HepG2 (cell line): Measurements from ENCODE around the gene ABCC8. TPM values are rescaled to one million over a fixed set of nuclear protein-coding genes. Genes with fewer than 3 reads are reported as not detected.

Experiments
- AHR ChIP-seq: IDR thresholded peaks from 2 replicates; pipeline ENCODE4 v1.6.1; 2018; ENCODE audit warnings: missing genetic modification reagents, missing compliant biosample characterization
- ARNT2 ChIP-seq: sonication (generic); formaldehyde crosslinking; IDR thresholded peaks from 2 replicates; pipeline ENCODE4 v1.8.0; 2022; ENCODE audit warnings: mild to moderate bottlenecking, low read depth, missing genetic modification reagents, moderate library complexity
- ARNTL ChIP-seq: sonication (generic); formaldehyde crosslinking; IDR thresholded peaks from 2 replicates; pipeline ENCODE4 v1.4.0; 2020; ENCODE audit warnings: mild to moderate bottlenecking, missing genetic modification reagents
- BRCA1 ChIP-seq: sonication (generic); formaldehyde crosslinking; IDR thresholded peaks from 2 replicates; pipeline ENCODE4 v1.4.0; 2020; ENCODE audit warnings: missing genetic modification reagents
- CREM ChIP-seq, 2 experiments: sonication (generic) in 1 of 2; formaldehyde crosslinking in 1 of 2; IDR thresholded peaks; 2 replicates each; pipeline versions ENCODE4 v1.4.0 to v1.6.1; 2016 to 2020; ENCODE audit warnings: antibody characterized with exemption in 1 of 2, mild to moderate bottlenecking in 1 of 2, missing genetic modification reagents in 1 of 2
- HDAC1 ChIP-seq: sonication (generic); formaldehyde crosslinking; IDR thresholded peaks from 2 replicates; pipeline ENCODE4 v1.5.1; 2020; ENCODE audit warnings: mild to moderate bottlenecking, missing genetic modification reagents
- JUNB ChIP-seq: sonication (generic); formaldehyde crosslinking; IDR thresholded peaks from 2 replicates; pipeline ENCODE4 v1.8.0; 2022; ENCODE audit warnings: missing genetic modification reagents, mild to moderate bottlenecking, borderline replicate concordance
- MED13 ChIP-seq: sonication (generic); formaldehyde crosslinking; IDR thresholded peaks from 2 replicates; pipeline ENCODE4 v1.5.0; 2020; ENCODE audit warnings: missing genetic modification reagents
- RBFOX2 ChIP-seq: fragments of 200-400 bp; formaldehyde crosslinking; IDR thresholded peaks from 2 replicates; pipeline ENCODE4 v1.6.1; 2017; ENCODE audit warnings: low read depth, mild to moderate bottlenecking, low read length
- RXRA ChIP-seq: sonication (generic); formaldehyde crosslinking; IDR thresholded peaks from 2 replicates; pipeline ENCODE4 v1.5.1; 2020; ENCODE audit warnings: missing genetic modification reagents
- TCF12 ChIP-seq, 2 experiments: fragments of 450-650 bp in 1 of 2; sonication (generic) in 1 of 2; formaldehyde crosslinking in 1 of 2; IDR thresholded peaks; 2 replicates each; pipeline versions ENCODE4 v1.6.1 to v1.8.0; 2017 to 2022; ENCODE audit warnings: antibody characterized with exemption in 1 of 2, mild to moderate bottlenecking in 1 of 2, missing genetic modification reagents in 1 of 2, moderate library complexity in 1 of 2
- U2AF1 ChIP-seq: fragments of 200-400 bp; formaldehyde crosslinking; optimal IDR thresholded peaks from 2 replicates; pipeline ENCODE3; 2017; ENCODE audit warnings: mild to moderate bottlenecking, low read depth, low read length
- ZNF10 ChIP-seq: sonication (generic); formaldehyde crosslinking; IDR thresholded peaks from 2 replicates; pipeline ENCODE4 v1.4.0; 2020; ENCODE audit warnings: mild to moderate bottlenecking, low read depth, missing genetic modification reagents, borderline replicate concordance
- ZNF34 ChIP-seq: sonication (generic); formaldehyde crosslinking; IDR thresholded peaks from 2 replicates; pipeline ENCODE4 v1.4.0; 2020; ENCODE audit warnings: mild to moderate bottlenecking, missing genetic modification reagents, borderline replicate concordance
- ZNF816 ChIP-seq: sonication (generic); formaldehyde crosslinking; IDR thresholded peaks from 2 replicates; pipeline ENCODE4 v1.8.0; 2022; ENCODE audit warnings: missing genetic modification reagents, mild to moderate bottlenecking, borderline replicate concordance
- ZNF841 ChIP-seq: sonication (generic); formaldehyde crosslinking; IDR thresholded peaks from 2 replicates; pipeline ENCODE4 v1.8.1; 2023; ENCODE audit warnings: missing genetic modification reagents, borderline replicate concordance
- polyA plus RNA-seq, 8 experiments: library from polyadenylated mRNA; depleted of rRNA in 3 of 8; stranded (reverse) in 7 of 8; unstranded in 1 of 8; fragments of >200 nt; fragmentation: Illumina TruSeq in 4 of 8; extraction: Trizol in 4 of 8; gene quantifications; 2 replicates each; pipeline versions ENCODE4 v1.2.1 to v1.2.3, GENCODE V29; 2011 to 2016; ENCODE audit warnings: low read depth in 4 of 8, missing spikeins in 1 of 8, mixed read lengths in 1 of 8; ENCODE audit not compliant: insufficient read depth in 1 of 8
- total RNA-seq, 5 experiments: library from RNA; depleted of rRNA; stranded (reverse); fragments of >200 nt; fragmentation: Illumina TruSeq; extraction: Trizol; gene quantifications; 2 replicates each; pipeline ENCODE4 v1.2.3, GENCODE V29; 2016; ENCODE audit warnings: low read depth in 1 of 5
- TF ChIP-seq, protein P1 (sequence below): sonication (generic); formaldehyde crosslinking; IDR thresholded peaks from 2 replicates; pipeline ENCODE4 v1.5.1; 2020; ENCODE audit warnings: mild to moderate bottlenecking, missing genetic modification reagents, moderate library complexity
- TF ChIP-seq, protein P2 (sequence below), 2 experiments: fragments of 450-650 bp in 1 of 2; sonication (generic) in 1 of 2; formaldehyde crosslinking; IDR thresholded peaks; 2 replicates each; pipeline versions ENCODE4 v1.5.0 to v1.8.0; 2020 to 2022; ENCODE audit warnings: mild to moderate bottlenecking in 1 of 2, missing genetic modification reagents in 1 of 2
- TF ChIP-seq, protein P3 (sequence below): sonication (generic); formaldehyde crosslinking; IDR thresholded peaks from 2 replicates; pipeline ENCODE4 v1.4.0; 2020; ENCODE audit warnings: mild to moderate bottlenecking, missing genetic modification reagents
- TF ChIP-seq, protein P4 (sequence below): sonication (generic); formaldehyde crosslinking; IDR thresholded peaks from 2 replicates; pipeline ENCODE4 v1.5.0; 2020; ENCODE audit warnings: mild to moderate bottlenecking, missing genetic modification reagents
- TF ChIP-seq, protein P5 (sequence below): sonication (generic); formaldehyde crosslinking; IDR thresholded peaks from 2 replicates; pipeline ENCODE4 v1.4.0; 2020; ENCODE audit warnings: missing genetic modification reagents

Gene ABCC8
- total and polyA plus RNA-seq, 2 of the 13 experiments (the other 11 are each of a cell fraction or from before 2014, with no cell fraction given), result not detected

DNA sequence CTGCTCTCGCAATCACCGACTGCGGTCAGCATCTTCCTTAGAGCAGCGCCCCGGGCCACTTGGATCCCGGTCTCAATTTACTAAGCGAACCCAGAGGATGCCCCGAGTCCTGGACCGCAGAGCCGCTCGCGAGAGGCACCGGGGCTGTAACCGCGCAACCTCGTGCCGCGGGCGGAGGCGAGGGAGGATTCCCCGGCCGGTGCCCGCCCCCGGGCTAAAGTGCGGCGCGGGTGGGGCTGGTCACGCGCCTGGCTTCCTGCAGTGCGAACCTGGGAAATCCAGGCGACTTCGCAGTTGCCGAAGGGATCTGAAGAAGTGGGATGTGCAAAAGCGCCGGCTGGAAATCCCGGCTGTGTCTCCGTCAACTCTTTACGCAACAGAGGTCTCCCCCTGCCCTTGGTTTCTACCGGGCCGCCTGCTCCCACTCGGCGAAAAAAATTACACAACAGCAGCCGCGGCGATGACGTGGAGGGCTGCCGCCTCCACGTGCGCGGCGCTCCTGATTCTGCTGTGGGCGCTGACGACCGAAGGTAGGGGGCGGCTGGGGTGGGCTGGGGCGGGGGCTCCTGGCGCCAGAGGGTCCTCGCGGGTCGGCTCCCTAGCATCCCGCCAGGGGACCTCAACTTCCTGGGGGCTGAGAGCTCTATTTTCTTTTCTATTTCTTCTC lies 125.0 kb downstream of the ABCC8 start, which contains the start of gene NCR3LG1 (continued):
- TF ChIP-seq, protein P1, sequence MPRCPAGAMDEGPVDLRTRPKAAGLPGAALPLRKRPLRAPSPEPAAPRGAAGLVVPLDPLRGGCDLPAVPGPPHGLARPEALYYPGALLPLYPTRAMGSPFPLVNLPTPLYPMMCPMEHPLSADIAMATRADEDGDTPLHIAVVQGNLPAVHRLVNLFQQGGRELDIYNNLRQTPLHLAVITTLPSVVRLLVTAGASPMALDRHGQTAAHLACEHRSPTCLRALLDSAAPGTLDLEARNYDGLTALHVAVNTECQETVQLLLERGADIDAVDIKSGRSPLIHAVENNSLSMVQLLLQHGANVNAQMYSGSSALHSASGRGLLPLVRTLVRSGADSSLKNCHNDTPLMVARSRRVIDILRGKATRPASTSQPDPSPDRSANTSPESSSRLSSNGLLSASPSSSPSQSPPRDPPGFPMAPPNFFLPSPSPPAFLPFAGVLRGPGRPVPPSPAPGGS, result peak; percentile 65; the same call in 1 of the 2 replicates
- no peak for TF ChIP-seq ZNF34 (CRISPR knock-in tag)
- TF ChIP-seq, protein P2, sequence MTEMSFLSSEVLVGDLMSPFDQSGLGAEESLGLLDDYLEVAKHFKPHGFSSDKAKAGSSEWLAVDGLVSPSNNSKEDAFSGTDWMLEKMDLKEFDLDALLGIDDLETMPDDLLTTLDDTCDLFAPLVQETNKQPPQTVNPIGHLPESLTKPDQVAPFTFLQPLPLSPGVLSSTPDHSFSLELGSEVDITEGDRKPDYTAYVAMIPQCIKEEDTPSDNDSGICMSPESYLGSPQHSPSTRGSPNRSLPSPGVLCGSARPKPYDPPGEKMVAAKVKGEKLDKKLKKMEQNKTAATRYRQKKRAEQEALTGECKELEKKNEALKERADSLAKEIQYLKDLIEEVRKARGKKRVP (CRISPR knock-in tag; IDR thresholded peaks at IDR 0.05), result peak in 1 of 2 experiments; percentile 25; a peak in 1 of 4 replicates
- no peak for TF ChIP-seq MED13 (CRISPR knock-in tag)
- TF ChIP-seq TCF12 (IDR thresholded peaks at IDR 0.05), result no peak
- TF ChIP-seq TCF12 (CRISPR knock-in tag; IDR thresholded peaks at IDR 0.05), result peak; percentile 47; the same call in 1 of the 2 replicates
- TF ChIP-seq CREM (IDR thresholded peaks at IDR 0.05), result peak; percentile 32; the same call in 1 of the 2 replicates
- TF ChIP-seq CREM (CRISPR knock-in tag; IDR thresholded peaks at IDR 0.05), result no peak
- TF ChIP-seq, protein P3, sequence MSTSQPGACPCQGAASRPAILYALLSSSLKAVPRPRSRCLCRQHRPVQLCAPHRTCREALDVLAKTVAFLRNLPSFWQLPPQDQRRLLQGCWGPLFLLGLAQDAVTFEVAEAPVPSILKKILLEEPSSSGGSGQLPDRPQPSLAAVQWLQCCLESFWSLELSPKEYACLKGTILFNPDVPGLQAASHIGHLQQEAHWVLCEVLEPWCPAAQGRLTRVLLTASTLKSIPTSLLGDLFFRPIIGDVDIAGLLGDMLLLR (CRISPR knock-in tag), result peak; percentile 81; the same call in 1 of the 2 replicates
- TF ChIP-seq ZNF816 (CRISPR knock-in tag), result no peak
- TF ChIP-seq, protein P4, sequence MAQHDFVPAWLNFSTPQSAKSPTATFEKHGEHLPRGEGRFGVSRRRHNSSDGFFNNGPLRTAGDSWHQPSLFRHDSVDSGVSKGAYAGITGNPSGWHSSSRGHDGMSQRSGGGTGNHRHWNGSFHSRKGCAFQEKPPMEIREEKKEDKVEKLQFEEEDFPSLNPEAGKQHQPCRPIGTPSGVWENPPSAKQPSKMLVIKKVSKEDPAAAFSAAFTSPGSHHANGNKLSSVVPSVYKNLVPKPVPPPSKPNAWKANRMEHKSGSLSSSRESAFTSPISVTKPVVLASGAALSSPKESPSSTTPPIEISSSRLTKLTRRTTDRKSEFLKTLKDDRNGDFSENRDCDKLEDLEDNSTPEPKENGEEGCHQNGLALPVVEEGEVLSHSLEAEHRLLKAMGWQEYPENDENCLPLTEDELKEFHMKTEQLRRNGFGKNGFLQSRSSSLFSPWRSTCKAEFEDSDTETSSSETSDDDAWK (CRISPR knock-in tag), result no peak
- peak; percentile 56 for TF ChIP-seq RXRA (CRISPR knock-in tag)
- peak; percentile 91 for TF ChIP-seq ARNTL (CRISPR knock-in tag)
- peak; percentile 83 for TF ChIP-seq HDAC1
- no peak for TF ChIP-seq U2AF1
- no peak for TF ChIP-seq ZNF10 (CRISPR knock-in tag)
- peak; percentile 85 for TF ChIP-seq RBFOX2
- no peak for TF ChIP-seq ZNF841 (CRISPR knock-in tag)
- TF ChIP-seq ARNT2 (CRISPR knock-in tag), result peak; percentile 92
- no peak for TF ChIP-seq JUNB (CRISPR knock-in tag)
- TF ChIP-seq BRCA1 (CRISPR knock-in tag), result no peak
- peak; percentile 86; the same call in 1 of the 2 replicates for TF ChIP-seq AHR (CRISPR knock-in tag)
- TF ChIP-seq, protein P5, sequence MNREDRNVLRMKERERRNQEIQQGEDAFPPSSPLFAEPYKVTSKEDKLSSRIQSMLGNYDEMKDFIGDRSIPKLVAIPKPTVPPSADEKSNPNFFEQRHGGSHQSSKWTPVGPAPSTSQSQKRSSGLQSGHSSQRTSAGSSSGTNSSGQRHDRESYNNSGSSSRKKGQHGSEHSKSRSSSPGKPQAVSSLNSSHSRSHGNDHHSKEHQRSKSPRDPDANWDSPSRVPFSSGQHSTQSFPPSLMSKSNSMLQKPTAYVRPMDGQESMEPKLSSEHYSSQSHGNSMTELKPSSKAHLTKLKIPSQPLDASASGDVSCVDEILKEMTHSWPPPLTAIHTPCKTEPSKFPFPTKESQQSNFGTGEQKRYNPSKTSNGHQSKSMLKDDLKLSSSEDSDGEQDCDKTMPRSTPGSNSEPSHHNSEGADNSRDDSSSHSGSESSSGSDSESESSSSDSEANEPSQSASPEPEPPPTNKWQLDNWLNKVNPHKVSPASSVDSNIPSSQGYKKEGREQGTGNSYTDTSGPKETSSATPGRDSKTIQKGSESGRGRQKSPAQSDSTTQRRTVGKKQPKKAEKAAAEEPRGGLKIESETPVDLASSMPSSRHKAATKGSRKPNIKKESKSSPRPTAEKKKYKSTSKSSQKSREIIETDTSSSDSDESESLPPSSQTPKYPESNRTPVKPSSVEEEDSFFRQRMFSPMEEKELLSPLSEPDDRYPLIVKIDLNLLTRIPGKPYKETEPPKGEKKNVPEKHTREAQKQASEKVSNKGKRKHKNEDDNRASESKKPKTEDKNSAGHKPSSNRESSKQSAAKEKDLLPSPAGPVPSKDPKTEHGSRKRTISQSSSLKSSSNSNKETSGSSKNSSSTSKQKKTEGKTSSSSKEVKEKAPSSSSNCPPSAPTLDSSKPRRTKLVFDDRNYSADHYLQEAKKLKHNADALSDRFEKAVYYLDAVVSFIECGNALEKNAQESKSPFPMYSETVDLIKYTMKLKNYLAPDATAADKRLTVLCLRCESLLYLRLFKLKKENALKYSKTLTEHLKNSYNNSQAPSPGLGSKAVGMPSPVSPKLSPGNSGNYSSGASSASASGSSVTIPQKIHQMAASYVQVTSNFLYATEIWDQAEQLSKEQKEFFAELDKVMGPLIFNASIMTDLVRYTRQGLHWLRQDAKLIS, result no peak
